NCI-H748 (cell line): ENCODE measurements around the gene MIOS.
A peak's percentile ranks its signal among the peaks of the same experiment; 100 is the strongest.
"Not testable (repeated sequence)": the region's sequence is repeated elsewhere in the genome, so short reads cannot be mapped to it uniquely, and the experiment has no call there.

Experiments
- DNase-seq: peaks from one replicate; lab custom pipeline; 2025; ENCODE audit not compliant: unreplicated experiment; lab: John Stamatoyannopoulos, UW

Gene MIOS

GRCh38 chr7:7554021-7554432 is 12.7 kb upstream of the MIOS start:
- DNase-seq, result peak; percentile 93

GRCh38 chr7:7554649-7555575 is 11.8 kb upstream of the MIOS start:
- DNase-seq, result peak; percentile 100

- DNase-seq, result no peak
Observed at GRCh38 chr7:7556852-7557251, 9.8 kb upstream of the MIOS start.

- DNase-seq, result no peak
Observed at GRCh38 chr7:7557252-7557651, 9.4 kb upstream of the MIOS start.

- DNase-seq, result not testable (repeated sequence)
Observed at GRCh38 chr7:7561591-7561990, 5.1 kb upstream of the MIOS start.

GRCh38 chr7:7562736-7563135 is 3.9 kb upstream of the MIOS start:
- DNase-seq, result no peak

- DNase-seq, result peak; percentile 43
Observed at GRCh38 chr7:7563269-7563668, 3.4 kb upstream of the MIOS start.

- no peak for DNase-seq
Observed at GRCh38 chr7:7563813-7564212, 2.9 kb upstream of the MIOS start.

GRCh38 chr7:7564323-7564780 is 2.3 kb upstream of the MIOS start:
- DNase-seq, result no peak

GRCh38 chr7:7565018-7565680 is 1.5 kb upstream of the MIOS start:
- DNase-seq, result no peak

GRCh38 chr7:7565746-7566650 is 686 bp upstream of the MIOS start:
- peak; percentile 49 for DNase-seq

- peak; percentile 72 for DNase-seq
Observed at GRCh38 chr7:7567898-7568531, 1.3 kb downstream of the MIOS start.

GRCh38 chr7:7568553-7568952 is 1.9 kb downstream of the MIOS start:
- peak; percentile 45 for DNase-seq

GRCh38 chr7:7569081-7569527 is 2.4 kb downstream of the MIOS start:
- no peak for DNase-seq

- no peak for DNase-seq
Observed at GRCh38 chr7:7569615-7570014, 2.9 kb downstream of the MIOS start.

- no peak for DNase-seq
Observed at GRCh38 chr7:7570584-7570983, 3.9 kb downstream of the MIOS start.

- DNase-seq, result no peak
Observed at GRCh38 chr7:7573701-7574100, 7.0 kb downstream of the MIOS start.

GRCh38 chr7:7576344-7576743 is 9.7 kb downstream of the MIOS start:
- no peak for DNase-seq

- DNase-seq, result no peak
Observed at GRCh38 chr7:7577888-7578287, 11.2 kb downstream of the MIOS start.

- DNase-seq, result no peak
Observed at GRCh38 chr7:7579638-7580037, 13.0 kb downstream of the MIOS start.
